NOMO-1 treated with DMSO at 0.1 percent for 48 hours (cell line): ENCODE data around the gene TTYH2.
A peak's percentile ranks its signal among the peaks of the same experiment; 100 is the strongest.

ENCODE experiments used
- DNase-seq: peaks from one replicate; lab custom pipeline; 2025; ENCODE audit not compliant: unreplicated experiment; lab: John Stamatoyannopoulos, UW

TTYH2 gene

GRCh38 chr17:74213861-74214391 lies 555 bp downstream of the TTYH2 start:
- peak; percentile 40 for DNase-seq

DNA sequence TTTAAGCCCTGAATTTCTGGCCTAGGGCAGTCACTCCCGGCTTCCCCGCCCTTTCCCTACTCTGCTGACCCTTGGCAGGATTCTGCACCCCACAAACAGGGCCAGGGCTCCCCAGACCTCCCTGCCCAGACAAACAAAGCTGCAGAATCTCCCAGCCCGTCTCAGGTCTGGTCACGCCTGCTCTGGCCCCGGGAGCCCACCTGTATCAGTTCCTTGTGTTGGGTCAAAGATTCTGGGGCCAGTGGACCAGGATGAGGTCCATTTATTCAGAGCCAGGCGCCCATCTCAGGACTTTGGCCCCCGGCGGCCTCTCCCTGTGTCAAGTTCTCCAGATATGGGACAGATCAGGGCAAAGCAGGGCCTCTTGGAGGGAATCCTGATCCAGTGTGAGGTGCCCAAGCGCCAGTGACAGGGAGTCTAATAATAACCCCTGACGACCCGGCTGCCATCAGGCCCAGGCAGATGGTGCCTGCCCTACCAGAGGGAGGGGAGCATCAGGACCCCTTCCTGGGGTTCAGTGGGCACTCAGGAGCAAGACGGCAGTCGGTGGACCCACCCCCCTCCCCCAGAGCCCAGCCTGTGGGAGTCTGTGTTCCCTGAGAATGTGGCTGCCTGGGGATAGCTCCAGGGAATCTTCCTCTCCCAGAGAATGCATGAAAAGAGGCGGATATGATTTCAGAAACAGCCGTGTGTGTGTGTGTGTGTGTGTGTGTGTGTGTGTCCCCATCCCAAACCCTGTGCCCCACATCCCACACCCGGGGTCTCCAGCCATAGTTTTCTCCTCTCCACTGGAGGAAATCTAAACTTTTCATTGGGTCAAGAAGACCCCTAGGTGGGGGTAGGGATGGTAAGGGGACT lies 1.3 kb downstream of the TTYH2 start:
- no peak for DNase-seq

DNA sequence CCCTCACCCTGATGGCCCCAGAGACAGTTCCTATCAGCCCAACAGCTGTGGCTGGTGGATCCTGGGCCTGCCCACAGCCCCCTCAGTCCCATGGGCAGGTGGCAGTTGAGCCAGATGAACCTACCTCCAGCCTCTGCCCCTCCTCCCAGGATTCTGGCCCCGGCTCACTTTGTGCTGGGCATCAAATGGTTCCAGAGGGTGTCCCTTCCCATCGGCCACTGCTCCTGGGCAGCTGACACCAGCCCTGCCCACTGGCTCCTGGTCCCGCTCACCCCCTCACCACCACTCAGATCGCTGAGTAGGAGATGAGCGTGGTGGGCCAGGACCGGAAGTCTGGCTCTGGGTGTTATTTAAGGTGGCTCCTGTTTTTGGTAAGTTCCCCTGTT lies 2.0 kb downstream of the TTYH2 start:
- no peak for DNase-seq

DNA sequence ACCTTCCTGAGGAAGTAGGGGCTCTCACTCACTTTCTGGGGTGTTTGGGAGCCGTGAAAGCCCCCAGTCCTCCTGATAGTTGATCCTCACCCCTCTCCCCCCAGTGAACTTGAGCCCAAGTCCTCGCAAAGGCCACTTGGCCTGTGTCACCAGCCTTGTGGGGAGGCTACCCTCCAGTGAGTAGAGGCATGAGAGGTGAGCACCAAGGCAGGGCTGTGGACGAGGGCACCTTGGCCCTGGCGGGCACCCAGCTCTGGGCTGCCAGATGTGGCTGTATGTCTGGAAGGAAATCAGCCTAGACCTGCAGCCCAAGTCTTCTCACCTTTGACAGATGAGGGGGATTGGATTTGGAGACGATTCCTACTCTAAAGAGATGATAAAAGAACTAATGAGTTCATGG lies 3.1 kb downstream of the TTYH2 start:
- no peak for DNase-seq

DNA sequence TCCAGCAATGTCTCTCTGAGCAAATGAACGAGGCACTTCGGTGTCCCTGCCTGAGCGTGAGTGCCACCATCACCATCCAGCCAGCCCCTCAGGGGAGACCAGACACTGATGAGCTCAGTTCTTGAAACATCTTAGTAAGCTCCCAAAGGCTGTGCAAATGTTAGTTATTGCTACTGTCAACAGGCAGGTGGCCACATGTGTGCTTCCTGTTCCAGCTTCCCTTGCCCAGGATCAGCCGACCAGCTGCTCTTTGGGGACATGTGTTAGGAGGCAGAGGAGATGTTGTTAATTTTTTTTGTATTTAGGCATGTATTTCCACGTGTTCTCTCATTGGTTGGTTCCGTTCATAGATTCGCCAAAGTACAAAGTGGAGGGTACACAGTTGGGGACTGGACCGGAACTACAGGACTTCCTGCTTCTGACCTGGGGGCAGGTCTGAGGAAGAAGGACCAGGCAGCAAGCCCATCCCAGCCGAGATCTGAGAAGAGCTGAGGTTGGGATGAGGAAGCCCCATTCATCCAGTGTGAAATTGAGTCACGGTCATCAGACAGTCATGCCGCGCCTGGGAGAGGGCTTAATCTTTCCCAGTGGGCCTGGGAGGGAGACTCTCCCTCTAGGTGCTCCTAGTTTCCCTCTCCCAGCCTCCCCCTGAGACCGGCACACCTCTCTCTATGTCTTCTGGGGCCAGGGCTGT lies 3.8 kb downstream of the TTYH2 start:
- no peak for DNase-seq

DNA sequence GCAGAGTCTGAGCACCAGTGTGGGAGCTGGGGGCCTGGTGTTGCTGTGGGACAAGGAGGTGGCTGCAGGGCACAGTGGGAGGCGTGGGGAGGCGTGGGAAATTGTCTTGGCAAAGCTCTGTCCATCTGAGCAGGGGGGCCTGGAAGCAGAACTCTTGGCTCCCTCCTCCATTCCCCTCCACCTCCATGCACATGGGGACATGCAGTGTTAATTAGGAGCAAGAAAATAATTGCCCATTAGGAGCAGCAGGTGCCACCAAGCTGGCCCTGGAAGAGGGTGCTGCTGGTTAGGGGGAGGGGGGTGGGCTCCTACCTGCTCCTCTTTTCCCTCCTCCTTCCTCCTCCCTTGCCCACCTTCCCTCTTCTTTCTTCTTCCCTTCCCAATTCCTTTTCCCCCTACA lies 4.5 kb downstream of the TTYH2 start:
- DNase-seq = no peak

GRCh38 chr17:74218436-74218835 lies 5.1 kb downstream of the TTYH2 start:
- no peak for DNase-seq

- DNase-seq = no peak
These were observed 6.3 kb downstream of the TTYH2 start for GRCh38 chr17:74219576-74220133.

GRCh38 chr17:74220219-74220618 lies 6.8 kb downstream of the TTYH2 start:
- DNase-seq = no peak

DNA sequence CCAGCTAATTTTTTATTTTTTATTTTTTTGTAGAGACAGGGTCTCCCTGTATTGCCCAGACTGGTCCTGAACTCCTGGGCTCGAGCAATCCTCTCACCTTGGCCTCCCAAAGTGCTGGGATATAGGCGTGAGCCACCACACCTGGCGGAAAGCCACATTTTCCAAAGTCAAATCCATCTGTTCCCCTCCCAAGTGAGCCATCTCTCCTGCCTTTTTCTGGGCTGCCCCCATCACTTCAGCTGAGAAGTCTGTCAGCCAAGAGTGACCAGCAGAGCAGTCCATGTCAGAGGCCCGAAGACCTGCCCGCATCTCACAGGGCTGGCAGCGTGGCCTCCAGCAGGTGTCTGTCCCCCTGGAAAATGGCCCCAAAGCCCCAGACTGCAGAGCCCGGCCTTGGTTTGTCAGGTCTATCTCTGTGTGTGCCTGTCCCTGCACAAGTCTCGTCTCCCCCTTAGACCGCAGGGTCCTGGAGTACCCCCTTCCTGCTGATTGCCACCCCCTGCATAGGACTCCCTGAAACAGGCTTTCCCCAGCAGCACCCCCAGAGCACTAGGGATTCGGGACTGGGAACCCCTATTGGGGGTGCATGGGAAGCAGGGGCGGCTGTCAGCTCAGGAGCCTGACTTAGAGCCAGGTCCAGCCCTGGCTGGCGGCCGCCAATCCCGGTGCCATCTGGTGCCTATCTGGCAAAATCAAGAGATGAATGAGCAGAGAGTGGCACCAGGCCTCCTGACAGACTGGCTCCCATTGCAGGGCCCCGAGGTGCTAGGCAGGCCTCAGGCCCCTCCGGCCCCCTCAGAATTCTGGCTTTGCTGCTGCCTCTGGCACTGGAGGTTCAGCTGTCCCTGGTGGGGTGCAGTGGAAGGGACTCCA lies 7.8 kb downstream of the TTYH2 start:
- no peak for DNase-seq

GRCh38 chr17:74222399-74222798 lies 9.0 kb downstream of the TTYH2 start:
- no peak for DNase-seq

DNA sequence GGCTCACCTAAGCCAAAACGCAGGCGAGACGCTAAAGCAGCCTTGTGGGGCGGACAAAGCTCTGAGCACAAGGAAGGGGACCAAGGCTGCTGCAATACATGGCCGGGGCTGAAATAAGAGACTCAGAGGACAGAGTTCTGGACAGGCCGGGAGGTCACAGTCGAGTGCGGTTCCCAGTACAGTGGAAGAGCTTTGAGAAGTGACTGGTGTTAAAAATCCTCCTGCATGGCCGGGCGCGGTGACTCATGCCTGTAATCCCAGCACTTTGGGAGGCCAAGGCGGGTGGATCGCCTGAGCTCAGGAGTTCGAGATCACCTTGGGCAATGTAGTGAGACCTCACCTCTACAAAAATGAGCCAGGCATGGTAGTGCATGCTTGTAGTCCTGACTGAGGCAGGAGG lies 10.5 kb downstream of the TTYH2 start:
- no peak for DNase-seq

DNA sequence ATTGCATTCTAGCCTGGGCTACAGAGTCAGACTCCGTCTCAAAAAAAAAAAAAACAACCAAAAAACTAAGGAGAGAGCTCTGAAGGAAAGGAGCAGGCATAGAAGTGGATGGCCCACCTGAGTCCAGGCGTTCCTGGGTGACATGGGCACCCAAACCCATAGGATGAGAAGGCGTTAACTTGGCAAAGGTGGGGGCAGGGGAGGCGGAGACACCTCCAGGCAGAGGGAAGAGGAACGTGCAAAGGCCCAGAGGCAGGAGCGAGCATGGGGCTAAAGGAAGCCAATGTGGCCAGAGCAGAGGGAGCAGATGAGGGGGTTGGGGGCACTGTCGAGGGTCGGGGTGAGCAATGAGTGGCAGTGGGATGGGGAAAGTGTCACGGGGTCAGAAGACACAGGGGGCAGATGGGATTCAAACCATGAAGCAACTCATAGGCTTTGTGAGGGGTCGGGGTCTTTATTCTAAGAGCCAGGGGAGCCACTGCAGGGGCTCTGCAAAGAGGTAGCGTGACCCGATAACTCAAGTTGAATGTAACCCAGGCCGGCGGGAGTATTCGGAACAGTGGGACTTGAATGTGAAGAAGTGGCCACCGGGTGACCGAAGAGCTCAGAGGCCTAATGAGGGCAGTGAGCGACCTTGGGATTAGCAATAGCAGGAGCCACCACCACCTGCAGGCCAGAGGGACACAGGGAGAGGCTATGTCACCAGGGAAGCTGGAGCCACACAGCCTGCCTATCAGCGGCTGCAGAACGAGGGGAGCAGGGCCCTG lies 11.8 kb downstream of the TTYH2 start:
- DNase-seq = no peak

GRCh38 chr17:74226252-74226651 lies 12.9 kb downstream of the TTYH2 start:
- DNase-seq = no peak

GRCh38 chr17:74227271-74228080 lies 14.1 kb downstream of the TTYH2 start:
- no peak for DNase-seq

DNA sequence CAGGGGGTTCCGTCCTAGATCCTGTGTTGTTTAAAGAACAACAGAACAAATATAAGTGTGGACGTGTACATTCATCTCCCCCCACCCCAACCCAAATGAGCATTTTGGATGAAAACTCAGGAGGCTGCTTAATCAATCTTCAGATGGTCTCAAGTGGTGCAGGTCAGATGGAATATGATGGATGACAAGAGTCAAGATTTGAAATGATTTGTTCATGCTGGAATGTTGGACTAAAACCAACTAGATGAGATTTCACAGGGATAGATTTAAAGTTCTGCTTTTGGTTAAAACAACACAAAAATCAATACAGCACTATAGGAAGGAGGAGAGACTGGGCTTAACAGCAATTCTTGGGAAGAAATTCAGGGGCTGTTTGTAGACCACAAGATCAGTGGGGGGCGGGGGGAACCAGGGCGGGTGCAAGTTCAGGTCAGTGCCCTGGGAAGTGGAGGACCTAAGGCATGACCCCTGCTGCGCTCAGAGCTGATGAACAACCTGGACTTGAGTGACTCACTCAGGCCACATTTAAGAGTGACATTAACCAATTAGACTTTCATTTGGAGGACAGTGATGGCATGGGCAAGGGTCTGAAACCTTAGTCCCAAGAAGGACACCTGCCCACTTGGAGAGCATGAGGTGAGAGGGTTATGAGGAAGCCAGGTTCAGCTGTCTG lies 15.1 kb downstream of the TTYH2 start:
- no peak for DNase-seq

- no peak for DNase-seq
These were observed 17.5 kb downstream of the TTYH2 start for GRCh38 chr17:74230896-74231295.

- no peak for DNase-seq
These were observed 18.8 kb downstream of the TTYH2 start for GRCh38 chr17:74231928-74232907.
